SK-N-SH (cell line): ENCODE results near the gene NAXD.

Experiments
- CTCF ChIP-seq: fragments of 200-600 bp; sonication (generic); IDR thresholded peaks from 2 replicates; pipeline ENCODE4 v1.6.1; 2017; ENCODE audit warnings: antibody characterized with exemption, mild to moderate bottlenecking, moderate library complexity
- ELF1 ChIP-seq: IDR thresholded peaks from 2 replicates; pipeline ENCODE4 v1.4.0; 2012
- FOXJ3 ChIP-seq: sonication (generic); formaldehyde crosslinking; IDR thresholded peaks from 2 replicates; pipeline ENCODE4 v1.5.1; 2020; ENCODE audit warnings: mild to moderate bottlenecking, missing genetic modification reagents
- GATA2 ChIP-seq: sonication (generic); formaldehyde crosslinking; IDR thresholded peaks from 2 replicates; pipeline ENCODE4 v1.5.0; 2020; ENCODE audit warnings: mild to moderate bottlenecking, missing genetic modification reagents
- JUND ChIP-seq: IDR thresholded peaks from 2 replicates; pipeline ENCODE4 v1.4.0; 2012
- MAX ChIP-seq: IDR thresholded peaks from 2 replicates; pipeline ENCODE4 v1.4.0; 2012; ENCODE audit warnings: low read depth
- PBX3 ChIP-seq: IDR thresholded peaks from 2 replicates; pipeline ENCODE4; 2012
- SMC3 ChIP-seq: IDR thresholded peaks from 2 replicates; pipeline ENCODE4 v1.6.1; 2012; ENCODE audit warnings: low read depth, low read length, improper control_type of control experiment
- TCF12 ChIP-seq: IDR thresholded peaks from 2 replicates; pipeline ENCODE4 v1.4.0; 2012
- TEAD4 ChIP-seq: IDR thresholded peaks from 2 replicates; pipeline ENCODE4 v1.4.0; 2012; ENCODE audit warnings: mild to moderate bottlenecking, borderline replicate concordance; ENCODE audit not compliant: insufficient read depth
- USF1 ChIP-seq: IDR thresholded peaks from 2 replicates; pipeline ENCODE4 v1.4.0; 2012; ENCODE audit warnings: low read depth, borderline replicate concordance
- YY1 ChIP-seq: IDR thresholded peaks from 2 replicates; pipeline ENCODE4 v1.4.0; 2012; ENCODE audit warnings: low read depth, mild to moderate bottlenecking

- TF ChIP-seq CTCF, result no peak
- no peak for TF ChIP-seq ELF1
- no peak for TF ChIP-seq JUND
- no peak for TF ChIP-seq SMC3
- no peak for TF ChIP-seq TEAD4
- no peak for TF ChIP-seq MAX
- TF ChIP-seq USF1, result no peak
- TF ChIP-seq PBX3, result no peak
- no peak for TF ChIP-seq TCF12
- TF ChIP-seq YY1, result no peak
- TF ChIP-seq GATA2, result no peak
- TF ChIP-seq FOXJ3 (CRISPR knock-in tag), result no peak
Observed at GRCh38 chr13:110669036-110669435, 53.7 kb downstream of the NAXD start.
